ENCODE data around the gene CYP24A1.

Gene CYP24A1

DNA sequence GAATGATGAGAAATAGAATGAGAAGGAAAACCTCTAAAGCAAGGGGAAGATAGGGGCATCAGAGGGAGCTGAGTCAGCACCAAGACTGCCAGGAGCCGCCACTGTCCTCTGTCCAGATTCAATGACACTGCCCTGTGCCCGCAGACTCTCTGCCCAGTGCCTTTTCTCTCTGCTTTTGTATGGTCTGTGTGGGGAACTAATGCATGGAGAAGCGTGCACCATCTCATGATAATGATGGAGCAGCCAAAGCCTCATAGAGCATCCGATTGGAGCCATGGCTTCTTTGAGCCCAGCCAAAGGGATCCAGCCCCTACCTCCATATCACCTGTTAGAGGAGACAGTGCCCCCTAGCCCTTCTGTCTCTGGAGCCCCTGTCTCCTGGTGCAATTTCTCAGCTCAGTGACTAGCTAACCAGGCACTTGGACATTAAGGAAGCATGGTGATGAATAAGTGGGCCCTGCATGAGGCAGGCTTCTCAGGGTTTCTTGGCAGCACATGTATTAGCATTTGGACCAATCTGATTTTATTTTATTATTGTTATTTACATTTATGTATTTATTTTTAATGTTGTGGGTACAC is 27.6 kb upstream of the CYP24A1 start:
- DNase-seq (ENCODE audit: low spot score) = no peak

DNA sequence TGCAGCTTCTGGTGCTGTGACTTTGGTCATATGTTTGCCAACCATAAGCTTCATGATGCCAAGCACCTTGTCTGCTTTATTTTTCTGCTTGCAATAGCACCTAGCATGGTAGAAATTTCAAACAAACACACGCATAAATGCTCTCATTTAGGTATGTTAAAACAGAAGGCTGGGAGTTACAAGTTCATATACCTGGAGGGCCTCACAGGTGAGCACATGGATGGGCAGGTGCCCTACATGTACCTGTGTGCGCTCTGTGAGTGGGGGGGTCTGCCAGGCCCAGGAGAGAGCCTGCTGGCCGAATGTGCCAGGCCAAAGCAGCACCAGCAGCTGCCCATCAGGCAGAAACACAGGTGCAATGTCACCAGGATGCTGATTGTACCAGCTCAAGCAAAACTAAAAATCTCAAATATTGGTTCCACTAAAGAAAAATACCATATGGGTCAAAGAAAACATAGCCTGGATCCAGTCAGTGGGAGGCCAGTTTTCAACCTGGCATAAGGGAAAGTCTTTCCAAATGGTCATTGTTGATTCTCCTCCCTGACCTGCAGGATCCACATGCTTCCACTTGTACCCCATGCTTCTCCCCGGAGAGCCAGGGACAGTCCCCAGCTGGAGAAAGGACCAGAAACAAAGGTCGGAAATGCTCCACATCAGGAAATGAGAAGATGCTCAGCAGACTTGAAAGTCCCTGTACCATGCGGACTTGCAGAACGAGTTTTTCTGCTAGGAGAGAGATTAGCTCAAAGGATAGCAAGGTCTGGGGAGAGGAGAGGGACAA is 26.9 kb upstream of the CYP24A1 start:
- DNase-seq (ENCODE audit: low spot score) = no peak

DNA sequence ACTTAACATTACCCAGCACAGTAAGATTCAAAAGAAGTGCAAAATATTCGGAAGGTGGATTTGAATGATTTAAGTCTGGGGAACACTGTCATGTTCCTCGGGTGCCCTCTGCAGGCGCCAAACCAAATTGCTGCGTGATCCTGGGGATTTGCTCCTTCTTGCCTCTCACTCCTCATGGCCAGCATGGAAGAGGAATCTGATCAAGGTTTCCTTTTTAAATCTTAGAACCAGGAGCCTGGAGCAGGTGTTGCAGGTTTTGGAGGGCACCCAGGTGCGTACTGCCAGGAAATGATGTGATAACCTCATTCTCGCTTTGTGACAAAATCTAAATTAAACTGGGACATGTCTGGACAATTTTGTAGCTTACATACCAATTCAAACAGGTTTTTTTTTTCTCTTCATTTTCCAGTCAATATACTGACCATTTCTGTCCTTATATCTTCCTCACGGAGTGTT is 26.0 kb upstream of the CYP24A1 start:
- peak; percentile 71 for DNase-seq (ENCODE audit: low spot score)

DNA sequence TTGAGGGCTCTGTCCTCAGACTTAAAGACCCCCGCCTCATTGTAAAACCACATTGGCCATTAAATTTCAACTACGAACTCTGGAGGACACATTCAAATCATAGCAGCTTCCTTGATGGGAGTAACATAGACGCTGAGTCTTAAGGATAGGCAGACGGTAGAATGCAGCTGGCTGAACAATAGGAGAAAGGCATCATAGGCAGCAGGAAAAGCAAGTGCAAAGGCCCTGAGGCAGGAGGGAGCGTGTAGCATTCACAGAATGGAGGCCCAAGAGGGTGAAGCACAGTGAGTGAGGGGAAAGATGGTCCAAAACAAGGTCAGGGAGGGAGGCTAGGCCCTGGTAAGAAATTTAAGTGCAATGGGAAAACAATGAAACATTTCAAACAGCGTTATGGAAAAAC is 25.5 kb upstream of the CYP24A1 start:
- no peak for DNase-seq (ENCODE audit: low spot score)

DNA sequence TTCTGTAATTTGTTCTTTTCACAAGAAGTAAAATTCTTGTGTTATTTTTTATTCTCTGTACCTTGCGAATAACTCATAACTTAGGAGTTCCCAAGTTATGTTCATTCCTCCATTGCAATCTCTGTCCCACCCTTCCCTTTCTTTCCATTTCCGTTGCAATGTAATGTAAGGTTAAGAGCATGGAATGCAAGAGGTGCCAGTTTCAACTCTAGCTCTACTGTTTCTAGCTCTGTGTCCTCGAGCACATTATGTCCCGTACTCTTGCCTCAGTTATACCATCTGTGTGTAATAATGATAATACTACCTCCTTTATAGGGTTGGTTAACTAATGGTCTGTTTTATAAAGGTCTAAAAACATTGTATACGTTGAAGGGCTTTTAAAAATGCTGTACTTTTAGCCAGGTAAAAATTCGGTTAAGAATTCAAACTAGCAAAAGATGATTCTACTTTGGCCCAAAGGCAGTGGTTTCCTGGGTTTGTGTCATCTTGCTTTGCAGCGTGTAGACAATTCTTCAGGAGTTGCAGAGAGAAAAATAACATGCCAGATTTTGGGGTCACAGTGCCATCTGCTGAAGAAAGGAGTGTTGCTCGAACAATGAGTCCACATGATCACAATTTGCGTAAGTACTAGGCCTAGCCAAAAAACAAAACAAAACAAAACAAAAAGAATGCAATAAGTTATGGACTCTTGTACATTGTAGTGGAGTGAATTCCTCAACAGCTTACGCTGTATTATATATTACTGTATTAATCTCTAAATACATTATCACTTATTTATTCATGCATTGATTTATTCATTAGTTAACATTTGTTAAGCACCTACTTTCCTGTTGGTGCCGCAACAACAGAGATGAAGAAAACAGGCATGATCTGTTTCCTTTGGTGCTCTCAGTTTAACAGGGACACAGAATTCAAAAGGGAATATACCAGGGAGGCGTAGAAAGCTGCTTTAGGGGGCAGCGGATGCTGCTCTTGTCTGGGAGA is 24.1 kb upstream of the CYP24A1 start:
- DNase-seq (ENCODE audit: low spot score) = no peak

DNA sequence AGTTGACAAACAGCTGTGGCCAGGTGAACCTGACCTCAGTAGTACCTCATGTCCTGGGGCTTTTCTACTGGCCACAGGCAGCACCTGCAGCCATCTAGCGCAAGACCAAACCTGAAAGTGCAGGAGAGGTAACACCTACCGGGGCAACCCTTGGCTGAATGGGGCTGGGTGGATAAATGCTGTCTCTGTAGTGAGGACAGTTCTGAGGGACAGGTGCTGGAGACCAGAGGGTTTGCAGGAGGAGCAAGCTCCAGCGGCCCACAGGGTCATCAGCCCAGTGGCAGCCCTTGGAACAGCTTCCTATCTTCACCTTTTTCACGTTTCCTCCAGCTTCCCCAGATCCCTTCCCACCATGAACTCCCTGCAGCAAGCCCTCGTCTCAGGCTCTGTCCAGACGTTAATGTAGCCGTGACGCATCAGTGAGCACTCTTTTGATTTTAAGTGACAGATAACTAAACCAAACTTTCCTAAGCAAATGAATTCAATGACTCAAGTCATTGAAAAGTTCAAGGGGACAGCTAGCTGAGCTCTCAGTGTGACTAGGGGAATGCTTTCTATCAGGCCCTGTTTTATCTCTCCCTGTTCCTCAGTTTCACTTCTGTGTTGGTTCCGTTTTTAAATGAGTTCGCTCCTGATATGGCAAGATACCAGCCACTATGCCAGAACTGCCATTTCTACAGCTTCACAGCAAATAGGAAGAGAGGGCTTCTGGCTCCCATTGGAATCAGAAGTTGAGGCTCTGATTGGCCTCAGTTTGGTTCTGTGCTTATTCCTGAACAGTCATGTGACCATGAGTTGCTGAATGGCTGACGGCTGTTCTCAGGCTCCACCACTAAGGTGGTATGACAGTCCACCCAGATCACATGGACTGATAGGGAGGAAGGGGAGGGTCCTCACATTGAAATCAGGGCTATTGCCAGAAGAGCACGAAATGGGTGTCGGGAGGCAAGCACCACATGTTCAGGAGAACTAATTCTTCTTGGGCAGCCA is 22.0 kb upstream of the CYP24A1 start:
- no peak for DNase-seq (ENCODE audit: low spot score)

DNA sequence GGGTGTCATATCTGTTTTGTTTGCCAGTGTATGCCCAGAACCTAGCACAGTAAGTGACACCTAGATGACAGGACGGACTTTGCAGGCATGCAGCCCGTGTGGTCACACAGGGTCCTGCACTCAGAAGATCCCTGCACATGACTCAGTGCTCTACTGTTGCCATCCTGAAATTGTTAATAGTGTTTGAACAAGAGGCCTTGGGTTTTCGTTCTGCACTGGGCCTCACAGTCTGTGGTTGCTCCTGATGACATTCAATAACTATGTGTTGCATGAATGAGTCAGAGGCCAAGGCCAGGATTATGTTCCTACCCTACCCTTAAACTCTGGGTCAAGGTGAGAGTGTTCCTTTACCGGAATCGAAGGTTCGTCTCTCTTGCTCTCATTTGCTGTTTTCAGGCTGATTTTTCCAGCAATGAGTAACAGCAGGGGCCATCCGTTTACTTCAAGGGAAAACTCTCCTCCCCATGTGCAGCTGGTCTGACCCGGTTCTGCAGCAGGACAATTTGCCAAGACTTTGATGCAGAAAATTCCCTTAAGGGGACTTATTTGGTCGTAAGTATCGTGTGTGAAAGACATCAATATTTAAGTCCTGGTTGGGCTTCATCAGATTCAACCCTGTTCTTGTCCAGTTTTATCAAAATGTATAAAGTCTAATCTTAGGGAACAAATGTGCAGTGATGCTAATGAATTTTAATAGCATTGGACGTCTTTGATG is 21.1 kb upstream of the CYP24A1 start:
- no peak for DNase-seq (ENCODE audit: low spot score)

DNA sequence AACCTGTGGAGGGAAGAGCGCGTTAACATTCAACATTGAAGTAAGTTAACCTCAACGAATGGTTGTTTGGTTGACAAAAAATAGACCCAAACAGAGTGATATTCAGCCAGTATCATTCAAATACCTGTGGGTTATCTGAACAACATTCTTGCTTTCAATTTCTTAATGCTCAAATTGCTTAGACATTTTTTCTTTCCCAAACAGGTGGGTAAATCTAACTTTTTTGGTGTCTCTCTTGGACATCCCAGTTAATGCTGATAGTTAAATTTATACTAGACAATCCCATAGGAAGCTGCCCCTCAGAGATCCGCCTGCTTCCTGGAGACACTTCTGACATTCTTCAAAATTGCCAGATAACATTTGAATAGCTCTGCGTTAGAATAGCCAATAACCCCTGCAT is 20.0 kb upstream of the CYP24A1 start:
- DNase-seq (ENCODE audit: low spot score) = no peak

DNA sequence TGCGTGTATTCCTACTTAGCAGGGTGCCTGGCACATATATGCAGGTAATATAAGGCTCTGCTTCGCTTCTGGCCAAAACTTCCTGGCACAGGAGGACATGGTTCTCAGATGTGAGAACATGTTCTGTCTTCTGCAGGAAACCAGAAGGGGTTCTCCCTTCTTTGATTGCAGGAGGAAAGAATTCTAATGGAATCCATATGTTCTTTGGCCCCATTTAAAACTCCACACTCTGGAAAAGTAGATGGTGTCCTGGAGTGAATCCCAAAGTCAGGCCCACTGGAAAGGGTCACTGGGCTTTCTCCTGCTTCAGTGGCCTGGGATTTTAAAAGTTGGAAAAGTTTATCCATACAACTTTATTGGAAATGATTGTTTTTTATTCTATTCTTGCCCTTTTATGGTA is 16.4 kb upstream of the CYP24A1 start:
- no peak for DNase-seq (ENCODE audit: low spot score)

DNA sequence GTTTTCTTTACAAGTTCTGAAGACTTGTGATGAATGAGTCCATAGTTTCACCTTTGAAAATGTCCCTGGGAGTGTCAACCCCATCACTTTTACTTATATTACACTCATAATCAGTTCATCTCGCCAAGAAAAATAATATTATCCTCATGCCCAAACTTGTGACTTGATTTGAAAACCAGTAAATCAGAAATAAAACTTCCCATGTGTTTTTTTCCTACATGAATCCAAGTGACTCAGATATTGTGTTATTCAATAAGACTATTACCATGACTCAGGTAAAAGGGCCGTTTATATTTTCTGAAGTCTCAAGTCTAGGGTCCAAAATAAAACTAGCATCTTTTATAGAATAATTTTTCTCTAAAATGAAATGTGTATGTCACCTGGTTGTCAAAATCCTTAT is 15.8 kb upstream of the CYP24A1 start:
- DNase-seq (ENCODE audit: low spot score) = no peak

DNA sequence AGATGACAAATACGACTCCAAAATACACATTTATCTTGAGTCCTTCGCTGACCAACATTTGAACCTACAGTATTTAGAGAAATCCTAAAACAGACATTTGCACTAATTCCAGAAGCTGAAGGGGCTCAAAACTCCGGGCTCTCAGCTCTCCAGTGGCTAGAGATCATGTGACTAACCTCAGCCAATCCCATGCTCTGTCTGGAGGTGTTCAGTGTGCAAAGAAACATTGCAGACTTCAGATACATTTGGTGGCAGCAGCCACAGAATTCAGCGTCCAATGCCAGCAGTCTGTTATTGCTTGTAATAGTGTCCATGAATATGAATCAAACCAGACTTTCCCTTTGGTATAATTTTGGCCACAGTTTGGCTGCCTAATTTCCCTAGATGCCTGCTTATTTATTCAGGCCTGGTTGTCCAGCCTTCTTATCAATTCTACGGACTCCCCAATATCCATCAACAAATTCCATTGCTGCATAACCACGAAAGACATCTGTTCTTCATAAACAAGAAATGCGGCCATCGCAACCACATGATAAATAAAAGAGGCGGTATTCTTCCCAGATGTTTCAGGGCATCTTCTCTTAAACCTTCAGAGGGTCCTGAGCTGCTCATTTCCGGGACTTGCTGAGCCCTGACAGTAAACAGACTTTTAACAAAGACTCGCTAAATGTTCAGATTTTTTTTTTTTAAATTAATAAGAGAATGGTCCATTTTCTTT is 14.5 kb upstream of the CYP24A1 start:
- no peak for DNase-seq (ENCODE audit: low spot score)

DNA sequence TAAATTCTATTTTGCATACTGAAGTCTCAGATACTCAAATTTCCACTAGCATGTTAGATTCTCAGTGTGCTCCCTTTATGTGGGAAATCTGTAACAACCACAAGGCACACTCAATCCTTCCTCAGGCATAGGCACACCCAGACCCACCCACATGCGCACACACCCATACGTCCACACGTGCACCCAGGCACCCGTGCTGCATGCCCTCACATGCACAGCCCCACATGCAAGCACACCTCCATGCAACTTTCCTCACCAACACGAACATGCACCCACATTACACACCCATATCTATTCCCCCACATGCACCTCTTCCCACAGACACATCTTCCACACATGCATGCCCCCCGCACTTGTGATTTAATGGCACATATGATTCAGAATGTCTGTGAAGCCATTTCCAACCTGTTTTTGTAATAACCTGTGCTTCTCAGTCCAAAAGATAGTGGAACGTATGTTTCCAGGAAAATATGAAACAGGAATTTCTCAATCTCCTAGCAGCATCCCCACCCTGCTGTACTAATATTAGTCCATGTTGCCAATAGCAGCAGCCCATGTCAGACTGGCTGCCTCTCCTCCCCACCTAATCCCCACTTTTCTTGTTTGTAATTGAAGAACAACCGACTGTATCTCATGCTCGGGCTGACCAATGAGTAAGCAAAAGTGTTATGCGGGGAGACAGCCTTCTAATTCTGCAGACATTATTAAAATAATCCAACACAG is 11.3 kb upstream of the CYP24A1 start:
- DNase-seq (ENCODE audit: low spot score) = no peak

DNA sequence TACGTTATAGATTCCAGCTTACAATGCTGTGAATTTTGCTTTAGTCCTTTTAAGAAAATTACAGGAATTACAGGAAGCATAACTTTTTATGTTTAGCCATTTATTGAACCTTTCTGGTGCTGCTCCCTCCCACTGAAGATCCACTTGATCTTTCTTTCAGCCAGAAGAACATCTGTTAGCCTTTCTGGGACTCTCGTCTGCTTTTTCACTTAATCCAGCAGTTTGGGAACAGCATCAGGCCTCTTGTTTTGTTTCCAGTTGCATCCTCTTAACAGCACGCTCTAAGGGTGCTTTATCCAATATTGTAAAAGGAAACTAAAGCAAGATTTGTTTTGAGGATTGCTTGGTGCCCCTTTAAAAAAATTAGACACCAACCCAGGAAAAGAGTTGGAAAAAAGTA is 10.3 kb upstream of the CYP24A1 start:
- DNase-seq (ENCODE audit: low spot score) = no peak

DNA sequence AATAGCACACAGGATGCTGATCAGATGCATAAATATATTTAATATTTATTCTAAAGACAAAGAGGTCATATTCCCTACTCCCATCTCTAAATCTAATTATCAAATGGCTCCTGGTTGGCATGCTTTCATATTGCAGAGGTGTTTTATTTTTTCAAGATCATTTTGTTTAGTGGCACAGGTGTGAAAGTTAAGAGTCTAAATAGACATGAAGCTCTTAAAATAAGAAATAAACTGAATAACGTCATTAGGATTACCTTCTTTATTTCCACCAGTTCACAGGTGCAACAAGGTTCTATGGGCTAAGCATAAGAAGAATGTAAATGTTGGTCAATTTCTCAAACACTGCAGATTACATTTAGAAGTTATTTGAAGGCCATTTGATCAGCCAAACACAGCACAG is 7.1 kb upstream of the CYP24A1 start:
- DNase-seq (ENCODE audit: low spot score) = no peak

DNA sequence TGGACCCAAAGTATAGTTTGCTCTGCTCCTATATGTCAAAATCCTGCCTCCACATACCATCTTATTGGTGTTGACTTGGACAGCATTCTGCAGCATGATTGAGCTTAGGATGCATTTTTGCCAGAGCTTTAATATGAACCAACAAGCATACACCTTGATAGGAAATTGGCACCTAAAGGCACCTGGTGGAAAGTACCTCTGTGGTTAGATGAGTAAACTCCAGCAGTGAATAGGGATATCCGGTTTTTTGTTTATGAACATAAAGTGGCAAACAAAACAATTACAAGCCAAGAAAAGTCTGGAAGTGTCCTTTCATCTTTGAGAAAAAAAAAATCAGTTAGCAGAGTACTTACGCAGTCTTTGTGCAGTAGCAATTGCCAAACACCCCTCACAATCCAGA is 6.2 kb upstream of the CYP24A1 start:
- no peak for DNase-seq (ENCODE audit: low spot score)

DNA sequence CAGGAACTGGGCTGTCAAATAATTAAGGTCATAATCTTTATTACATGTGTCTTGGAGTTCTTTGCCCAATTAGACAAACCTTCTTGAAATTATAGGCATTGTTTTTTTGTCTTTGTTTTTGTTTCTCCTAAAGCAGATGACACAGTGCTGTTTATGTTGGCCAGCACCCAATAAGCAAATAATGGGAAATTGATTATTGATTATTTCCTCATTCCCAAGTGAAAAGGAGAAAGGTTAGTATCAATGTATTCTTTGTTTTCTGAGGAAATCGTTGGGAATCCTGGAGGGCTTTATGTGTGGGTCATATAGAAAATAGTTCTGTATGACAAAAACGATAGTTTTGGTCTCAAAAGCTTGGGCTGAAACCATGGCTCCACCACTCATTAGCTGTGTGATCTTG is 4.5 kb upstream of the CYP24A1 start:
- no peak for DNase-seq (ENCODE audit: low spot score)

DNA sequence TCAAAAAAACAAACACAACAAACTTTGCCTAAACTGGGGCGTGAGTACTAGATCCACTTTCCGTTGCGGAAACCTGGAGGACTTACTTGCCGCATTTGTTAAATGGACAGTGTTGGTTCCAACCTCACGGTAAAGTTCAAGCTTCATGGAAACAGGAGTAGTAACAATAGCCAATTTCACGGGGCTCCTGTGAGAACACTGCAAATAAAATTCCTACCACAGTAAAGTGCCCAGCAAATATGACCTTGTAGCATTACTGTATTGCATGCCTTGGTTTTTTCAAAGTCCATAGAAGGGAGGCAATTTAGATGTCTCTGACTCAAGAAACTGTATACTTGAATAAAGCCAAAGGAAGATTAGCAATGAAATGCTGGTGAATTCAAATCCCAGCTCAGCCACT is 3.6 kb upstream of the CYP24A1 start:
- no peak for DNase-seq (ENCODE audit: low spot score)

DNA sequence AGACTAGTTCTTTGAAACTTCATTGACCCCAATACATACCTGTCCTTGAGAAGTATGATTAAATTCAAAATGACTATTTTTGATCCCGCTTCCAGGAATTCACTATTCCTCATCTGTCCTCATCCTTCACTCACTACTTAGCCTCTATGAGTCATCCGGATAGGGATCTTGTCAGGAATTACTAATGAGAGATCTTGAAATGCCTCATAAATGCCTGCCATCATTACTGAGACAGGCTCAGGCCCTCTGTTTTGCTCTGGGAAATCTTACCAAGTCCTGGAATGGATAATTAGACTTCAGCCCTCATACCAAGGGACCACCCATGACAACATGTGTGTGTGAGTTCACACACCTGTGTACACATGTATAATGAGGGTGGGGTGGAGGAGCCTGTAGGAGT is 2.8 kb upstream of the CYP24A1 start:
- DNase-seq (ENCODE audit: low spot score) = no peak

DNA sequence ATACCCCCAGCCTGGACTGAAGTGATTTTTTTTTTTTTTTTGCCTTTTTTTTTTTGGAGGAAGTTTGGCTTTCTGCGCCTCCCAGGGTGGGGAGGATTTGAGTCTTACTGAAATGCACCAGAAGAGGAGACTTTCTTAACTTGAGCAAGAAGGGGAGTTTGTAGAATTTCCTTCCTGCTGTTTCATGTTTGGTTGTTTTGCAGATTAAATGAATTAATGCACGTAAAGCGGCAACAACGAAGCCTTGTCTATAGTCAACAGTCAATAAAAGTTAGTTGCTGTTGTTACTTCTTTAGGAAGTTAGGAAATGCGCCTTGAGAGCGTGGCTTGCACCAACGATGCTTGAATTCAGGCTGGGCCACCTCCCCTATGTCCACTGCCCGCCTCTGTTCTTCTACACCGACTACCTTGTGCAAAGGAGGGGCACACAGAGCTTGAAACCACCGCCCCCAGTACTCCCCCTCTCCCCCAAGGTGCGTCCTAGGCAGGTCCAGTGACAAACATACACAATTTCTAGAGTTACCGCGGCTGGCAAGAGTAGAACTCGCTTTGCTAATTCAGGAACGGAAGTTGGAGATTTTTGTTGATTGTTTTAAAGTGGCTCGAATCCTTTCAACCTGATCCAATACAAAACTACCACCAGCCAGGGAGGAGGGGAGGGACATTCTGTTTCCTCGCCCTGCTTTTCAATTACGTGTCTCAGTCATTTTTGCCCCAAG is 830 bp upstream of the CYP24A1 start:
- no peak for DNase-seq (ENCODE audit: low spot score)
